BJ (cell line): Measurements from ENCODE around the gene TMEM86B. TPM values are rescaled to one million over a fixed set of nuclear protein-coding genes. Genes with fewer than 3 reads are reported as not detected.
A peak's percentile ranks its signal among the peaks of the same experiment; 100 is the strongest.

Experiments
- CTCF ChIA-PET: fragments of 350-600 bp; formaldehyde crosslinking; extraction: SDS; loops from one replicate; lab custom pipeline; 2021; ENCODE audit warnings: antibody characterized with exemption, inconsistent platforms; lab: Yijun Ruan, JAX
- POLR2A ChIA-PET: fragments of 300-600 bp; sonication (Branson Sonifier 250); formaldehyde crosslinking; extraction: SDS; loops from one replicate; lab custom pipeline; 2021; ENCODE audit warnings: antibody characterized with exemption; lab: Charles Lee
- DNase-seq: peaks from one replicate; pipeline ENCODE4 v3.0.0-alpha.2; 2011; ENCODE audit warnings: low read depth
- H3K27me3 ChIP-seq: 2 replicates; pipeline ENCODE4 v1.6.0; 2011; ENCODE audit warnings: low read length; ENCODE audit not compliant: control insufficient read depth, insufficient read depth
- H3K36me3 ChIP-seq: 2 replicates; pipeline ENCODE4 v1.5.1; 2011; ENCODE audit warnings: low read length; ENCODE audit not compliant: control insufficient read depth, insufficient read depth
- H3K4me3 ChIP-seq: 2 replicates; pipeline ENCODE4 v1.5.1; 2011; ENCODE audit warnings: low read depth, mild to moderate bottlenecking, control low read depth, low read length
- polyA plus RNA-seq: library from polyadenylated mRNA; depleted of rRNA; stranded (reverse); fragments of >200 nt; gene quantifications from 2 replicates; pipeline ENCODE4 v1.2.3, GENCODE V29; 2011
- TF ChIP-seq, protein P1 (sequence below): IDR thresholded peaks from 2 replicates; pipeline ENCODE4 v1.5.1; 2011; ENCODE audit warnings: low read depth, mild to moderate bottlenecking, control low read depth, inconsistent platforms, low read length, moderate library complexity; ENCODE audit not compliant: insufficient read depth

Gene TMEM86B
- polyA plus RNA-seq, 1 experiment = 1.5 TPM

DNA sequence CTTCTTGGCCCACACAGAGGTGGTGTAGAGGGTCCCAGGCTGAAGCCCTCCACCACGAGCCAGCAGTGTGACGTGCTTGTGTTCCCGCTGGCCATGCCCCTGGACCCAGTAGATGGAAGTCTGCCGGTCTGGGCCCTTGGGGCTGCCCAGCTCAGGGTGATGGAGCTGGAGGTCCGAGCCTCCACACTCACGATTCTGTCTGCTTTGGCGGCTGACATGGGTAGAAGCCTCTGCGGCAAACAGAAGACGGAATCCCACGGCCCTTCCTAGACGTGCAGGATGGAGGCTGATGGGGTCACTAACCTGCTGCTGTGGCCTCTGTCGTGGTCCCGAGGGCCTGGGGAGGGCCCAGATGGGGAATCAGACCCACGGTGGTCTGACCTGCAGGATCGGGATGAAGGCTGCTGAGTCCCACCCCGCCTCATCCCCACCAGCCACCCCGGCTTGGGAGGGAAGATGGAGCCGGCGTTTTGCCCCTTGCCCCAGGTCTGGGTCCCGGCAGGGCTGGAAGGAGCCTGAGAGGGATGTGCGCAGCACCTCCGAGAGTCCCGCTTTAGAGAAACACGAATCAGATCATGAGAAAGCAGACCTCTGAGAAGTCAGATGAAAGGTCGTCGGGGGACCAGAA, 4.4 kb downstream of the TMEM86B start:
- TF ChIP-seq, protein P1, sequence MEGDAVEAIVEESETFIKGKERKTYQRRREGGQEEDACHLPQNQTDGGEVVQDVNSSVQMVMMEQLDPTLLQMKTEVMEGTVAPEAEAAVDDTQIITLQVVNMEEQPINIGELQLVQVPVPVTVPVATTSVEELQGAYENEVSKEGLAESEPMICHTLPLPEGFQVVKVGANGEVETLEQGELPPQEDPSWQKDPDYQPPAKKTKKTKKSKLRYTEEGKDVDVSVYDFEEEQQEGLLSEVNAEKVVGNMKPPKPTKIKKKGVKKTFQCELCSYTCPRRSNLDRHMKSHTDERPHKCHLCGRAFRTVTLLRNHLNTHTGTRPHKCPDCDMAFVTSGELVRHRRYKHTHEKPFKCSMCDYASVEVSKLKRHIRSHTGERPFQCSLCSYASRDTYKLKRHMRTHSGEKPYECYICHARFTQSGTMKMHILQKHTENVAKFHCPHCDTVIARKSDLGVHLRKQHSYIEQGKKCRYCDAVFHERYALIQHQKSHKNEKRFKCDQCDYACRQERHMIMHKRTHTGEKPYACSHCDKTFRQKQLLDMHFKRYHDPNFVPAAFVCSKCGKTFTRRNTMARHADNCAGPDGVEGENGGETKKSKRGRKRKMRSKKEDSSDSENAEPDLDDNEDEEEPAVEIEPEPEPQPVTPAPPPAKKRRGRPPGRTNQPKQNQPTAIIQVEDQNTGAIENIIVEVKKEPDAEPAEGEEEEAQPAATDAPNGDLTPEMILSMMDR = no peak
- DNase-seq = no peak
- H3K36me3 ChIP-seq = peaks cover 11% of the 10 kb centered on the region
- ChIA-PET POLR2A (no interaction called here), CTCF (no interaction called here)
- H3K27me3 ChIP-seq = no peaks in the 10 kb centered on the region
- no peak overlapping the region for H3K4me3 ChIP-seq

DNA sequence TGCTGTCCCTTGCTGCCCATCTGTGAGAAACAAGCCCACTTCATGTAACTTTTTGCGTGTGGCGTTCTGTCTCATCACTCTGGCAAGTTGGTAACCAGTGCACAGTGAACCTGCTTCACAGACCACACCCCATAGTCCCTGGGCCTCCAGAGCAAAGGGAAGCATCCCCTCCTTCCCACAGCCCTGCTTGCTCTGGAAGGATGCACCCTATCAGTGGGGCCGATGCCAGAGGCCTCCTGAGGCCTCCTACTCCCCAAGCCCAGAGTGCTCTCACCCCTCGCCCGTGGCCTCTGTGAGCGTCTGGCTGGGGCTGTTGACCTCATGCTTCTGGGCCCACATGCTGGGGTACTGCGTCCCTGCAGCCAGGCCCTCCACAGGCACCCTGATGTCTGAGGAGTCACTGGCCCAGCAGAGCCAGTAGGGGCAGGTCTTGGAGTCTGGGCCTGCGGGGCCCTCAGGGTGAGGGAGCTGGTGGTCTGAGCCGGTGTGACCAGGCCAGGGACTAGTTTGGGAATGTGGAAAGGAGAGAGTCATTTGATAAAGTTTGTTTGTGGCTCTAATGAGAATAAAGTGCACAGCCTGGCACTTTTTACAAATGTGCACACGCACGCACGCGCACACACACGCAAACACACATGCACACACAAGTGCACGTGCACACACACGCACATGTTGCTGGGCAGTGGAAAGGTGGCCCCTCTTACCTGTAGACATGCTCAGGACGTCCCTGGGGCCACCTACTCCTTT, 5.1 kb downstream of the TMEM86B start:
- ChIA-PET POLR2A (no interaction called here), CTCF (no interaction called here)
- Histone ChIP-seq H3K36me3 (peaks cover 10% of the 10 kb centered on the region), H3K4me3 (no peak overlapping the region), H3K27me3 (no peaks in the 10 kb centered on the region)
- no peak for DNase-seq
- TF ChIP-seq, protein P1 = no peak

DNA sequence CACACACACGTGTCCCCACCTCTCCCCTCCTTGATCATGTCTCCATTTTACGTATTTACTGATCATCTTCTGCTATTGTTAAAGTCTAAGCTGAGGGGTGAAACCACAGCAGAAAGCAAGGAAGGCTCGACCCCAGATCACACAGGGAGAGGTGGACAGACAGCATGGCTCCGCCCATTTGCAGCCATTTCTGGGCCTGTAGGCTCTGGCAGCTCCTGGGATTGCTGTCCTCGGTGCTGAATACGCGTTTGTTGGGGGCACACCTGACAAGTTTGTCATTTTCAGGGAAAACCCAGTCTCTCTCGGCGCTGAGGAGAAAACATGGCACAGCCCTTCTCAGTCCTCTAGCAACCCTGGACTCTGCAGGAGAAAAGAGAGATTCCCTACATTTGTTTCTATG, 8.0 kb downstream of the TMEM86B start:
- H3K27me3 ChIP-seq = no peaks in the 10 kb centered on the region
- CTCF ChIA-PET = no interaction called here

GRCh38 chr19:55216461-55217198, 11.9 kb downstream of the TMEM86B start:
- H3K36me3 ChIP-seq = no peaks in the 10 kb centered on the region
- H3K27me3 ChIP-seq = no peaks in the 10 kb centered on the region
- CTCF ChIA-PET = interaction anchor here (1.0 kb wide), 1 partner anchor 27 kb away, joined by 3 read pairs; no protein-coding TSS in a partner anchor
- H3K4me3 ChIP-seq = peak overlapping the region; percentile 31
- POLR2A ChIA-PET = interaction anchor here (0.6 kb wide), 1 partner anchor 43 kb away, joined by 3 read pairs; no protein-coding TSS in a partner anchor
- TF ChIP-seq, protein P1 = no peak
- DNase-seq = peak; percentile 92

More for the DNA sequence above, 8.0 kb downstream of the TMEM86B start:
- H3K4me3 ChIP-seq = no peak overlapping the region
- H3K36me3 ChIP-seq = peaks cover 2% of the 10 kb centered on the region
- no peak for DNase-seq
- POLR2A ChIA-PET = no interaction called here
- TF ChIP-seq, protein P1 = no peak

- CTCF ChIA-PET = no interaction called here
- no peaks in the 10 kb centered on the region for H3K36me3 ChIP-seq
- H3K27me3 ChIP-seq = no peaks in the 10 kb centered on the region
- H3K4me3 ChIP-seq = no peak overlapping the region
- DNase-seq = no peak
- POLR2A ChIA-PET = no interaction called here
- TF ChIP-seq, protein P1 = no peak
These were observed 15.0 kb downstream of the TMEM86B start for GRCh38 chr19:55213547-55213946.
